Bone marrow (tissue), 2 donors: ENCODE data around the gene MED13L.
"Not testable (repeated sequence)": the region's sequence is repeated elsewhere in the genome, so short reads cannot be mapped to it uniquely, and the experiment has no call there.

ENCODE experiments used
- DNase-seq, 2 donors: peaks; one replicate each; lab custom pipeline; 2025; lab: John Stamatoyannopoulos, UW

The MED13L gene

GRCh38 chr12:116053479-116054200 is 223.9 kb downstream of the MED13L start:
- no peak for DNase-seq

GRCh38 chr12:116050275-116050674 is 227.2 kb downstream of the MED13L start:
- DNase-seq: no peak

GRCh38 chr12:116048879-116049278 is 228.6 kb downstream of the MED13L start:
- DNase-seq: no peak

GRCh38 chr12:116046039-116046438 is 231.5 kb downstream of the MED13L start:
- DNase-seq: no peak

GRCh38 chr12:116045150-116045549 is 232.3 kb downstream of the MED13L start:
- DNase-seq: no peak

GRCh38 chr12:116043659-116044535 is 233.6 kb downstream of the MED13L start:
- no peak for DNase-seq

- DNase-seq: no peak
These were observed 237.1 kb downstream of the MED13L start for GRCh38 chr12:116040402-116040801.

- no peak for DNase-seq
These were observed 238.4 kb downstream of the MED13L start for GRCh38 chr12:116039081-116039480.

- no peak for DNase-seq
These were observed 239.3 kb downstream of the MED13L start for GRCh38 chr12:116037941-116038837.

- no peak for DNase-seq
These were observed 243.7 kb downstream of the MED13L start for GRCh38 chr12:116033765-116034164.

GRCh38 chr12:116031624-116032023 is 245.9 kb downstream of the MED13L start:
- DNase-seq: not testable (repeated sequence)

- DNase-seq: no peak
These were observed 248.9 kb downstream of the MED13L start for GRCh38 chr12:116028619-116029018.

- no peak for DNase-seq
These were observed 250.0 kb downstream of the MED13L start for GRCh38 chr12:116027551-116027821.

- DNase-seq: no peak
These were observed 250.5 kb downstream of the MED13L start for GRCh38 chr12:116026768-116027550.

- no peak for DNase-seq
These were observed 251.1 kb downstream of the MED13L start for GRCh38 chr12:116026346-116026745.

- DNase-seq: no peak
These were observed 252.7 kb downstream of the MED13L start for GRCh38 chr12:116024769-116025168.

GRCh38 chr12:116019415-116019814 is 258.1 kb downstream of the MED13L start:
- no peak for DNase-seq

- DNase-seq: no peak
These were observed 259.2 kb downstream of the MED13L start for GRCh38 chr12:116018282-116018681.

- peak in 1 of 2 donors; percentile 21 for DNase-seq
These were observed 262.0 kb downstream of the MED13L start for GRCh38 chr12:116015525-116015924.

- DNase-seq: no peak
These were observed 264.7 kb downstream of the MED13L start for GRCh38 chr12:116012757-116013156.

- no peak for DNase-seq
These were observed 266.3 kb downstream of the MED13L start for GRCh38 chr12:116011217-116011616.

- no peak for DNase-seq
These were observed 267.0 kb downstream of the MED13L start for GRCh38 chr12:116010467-116010866.
